ENCODE results near the gene PIEZO2.
"Not testable (repeated sequence)": the region's sequence is repeated elsewhere in the genome, so short reads cannot be mapped to it uniquely, and the experiment has no call there.

PIEZO2 gene

DNA sequence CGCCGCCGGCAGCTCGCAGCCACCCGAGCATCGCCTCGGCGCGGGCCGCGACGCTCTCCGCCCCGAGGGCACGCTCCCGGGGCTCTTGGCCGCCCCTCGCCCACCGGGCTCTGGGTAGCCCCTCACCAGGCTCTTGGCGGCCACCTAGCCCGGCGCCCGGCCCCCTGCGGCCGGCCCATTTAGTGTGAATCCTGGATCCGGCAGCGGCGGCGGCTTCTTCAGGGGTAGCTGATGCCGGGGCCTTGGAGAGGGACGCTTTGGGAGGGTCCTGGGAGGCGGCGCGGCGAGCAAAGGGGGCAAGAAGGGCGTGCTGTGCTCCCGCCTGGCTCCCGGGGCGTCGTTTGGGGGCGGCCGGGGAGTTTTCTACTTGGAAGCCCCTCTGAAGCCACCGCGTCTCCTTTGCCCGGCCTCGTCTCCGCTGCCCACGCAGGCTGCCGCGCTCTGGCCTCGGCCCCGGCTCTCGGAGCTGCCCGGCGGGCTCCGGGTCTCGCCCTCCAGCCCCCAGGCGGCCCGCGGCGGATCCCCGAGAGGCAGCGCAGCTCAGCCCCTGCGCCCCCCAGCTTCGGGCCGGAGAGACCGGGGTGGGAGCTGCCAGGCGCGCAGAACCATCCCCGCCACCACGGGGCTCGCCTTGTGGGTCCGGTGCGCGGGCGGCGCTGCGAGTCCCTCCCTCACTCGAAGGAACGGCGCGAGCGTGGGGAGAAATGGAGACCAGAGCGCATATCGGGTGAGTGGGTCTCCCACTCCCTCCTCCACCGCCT, 509 bp downstream of the PIEZO2 start:
- no peak for DNase-seq

DNA sequence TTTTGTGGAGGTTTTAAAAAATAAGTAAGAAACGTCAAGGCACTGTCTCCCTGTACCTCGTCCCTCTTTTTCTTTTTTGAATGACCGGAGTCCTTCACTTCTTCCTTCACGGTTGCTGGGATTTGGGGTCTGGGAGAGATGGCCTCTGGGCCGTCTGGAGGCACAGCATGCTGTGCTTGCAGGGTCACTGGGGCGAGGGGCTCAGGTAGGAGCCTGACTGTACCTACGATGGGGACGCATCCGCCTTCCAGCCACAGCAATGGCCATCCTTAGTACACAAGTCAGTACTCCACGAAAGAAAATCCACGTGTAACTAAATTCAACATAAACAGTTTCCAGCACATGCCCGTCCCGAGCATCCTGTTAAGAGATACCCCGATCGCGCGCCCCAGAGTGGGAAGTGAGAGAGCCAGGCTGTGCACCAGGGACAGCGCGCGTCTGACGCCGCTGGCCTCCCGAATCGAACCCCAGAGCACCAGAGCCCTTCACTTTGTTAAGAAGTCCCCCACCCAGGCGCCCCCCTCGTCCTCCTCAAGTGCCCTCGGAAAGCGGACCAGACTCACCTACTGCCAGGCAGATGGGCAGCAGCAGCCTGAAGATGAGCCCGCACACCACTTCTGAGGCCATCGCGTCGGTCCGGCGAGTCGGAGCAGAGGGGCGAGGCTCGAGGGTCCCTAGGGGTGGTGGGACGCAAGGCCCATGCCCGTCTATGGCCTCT, 1.2 kb downstream of the PIEZO2 start:
- no peak for DNase-seq

DNA sequence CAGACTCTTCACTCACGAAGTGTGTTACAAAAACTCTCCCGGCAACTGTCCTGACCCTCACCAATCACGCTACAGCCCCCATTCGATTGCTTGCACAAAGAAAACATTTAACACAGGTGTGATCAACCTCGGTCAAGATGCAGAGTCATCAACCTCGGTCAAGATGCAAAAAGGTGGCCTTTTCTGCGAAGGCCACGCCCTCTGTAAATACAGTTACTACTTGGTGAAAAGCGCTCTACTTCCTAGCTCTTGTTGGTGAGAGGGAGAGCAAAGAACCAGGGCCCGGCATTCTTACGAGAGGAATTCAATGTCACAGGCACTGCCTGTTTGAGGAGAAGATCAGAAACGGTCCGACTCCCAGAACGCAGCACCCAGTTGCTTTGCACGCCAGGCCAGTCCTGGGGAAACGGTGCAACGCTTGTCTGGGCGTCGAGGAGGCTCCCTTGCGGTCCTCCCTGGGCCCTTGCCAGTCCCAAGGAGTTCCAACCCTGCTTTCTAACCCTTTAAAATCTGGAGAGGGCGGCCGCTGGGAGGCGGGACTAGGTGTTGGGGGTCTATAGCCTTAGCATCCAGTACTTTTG, 1.9 kb downstream of the PIEZO2 start:
- DNase-seq: no peak

DNA sequence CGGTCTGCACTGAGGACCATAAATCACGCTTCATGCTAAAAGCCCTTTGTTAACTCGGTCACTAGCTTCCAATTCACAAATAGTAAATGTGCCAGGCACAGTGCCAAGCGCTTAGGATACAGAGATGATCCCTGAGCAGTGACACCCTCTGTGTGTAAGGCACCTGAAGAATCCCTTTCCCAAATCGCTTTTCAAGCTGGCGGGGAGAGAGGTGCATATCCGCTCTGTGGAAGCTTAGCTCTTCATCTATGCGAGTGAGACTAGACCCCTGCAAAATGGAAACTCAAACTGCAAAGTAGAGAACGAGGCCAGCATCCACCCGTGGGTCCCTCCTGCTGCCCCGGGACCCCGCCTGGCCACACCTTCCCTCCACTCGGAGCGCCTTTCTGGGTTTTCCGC, 2.4 kb downstream of the PIEZO2 start:
- DNase-seq: no peak

DNA sequence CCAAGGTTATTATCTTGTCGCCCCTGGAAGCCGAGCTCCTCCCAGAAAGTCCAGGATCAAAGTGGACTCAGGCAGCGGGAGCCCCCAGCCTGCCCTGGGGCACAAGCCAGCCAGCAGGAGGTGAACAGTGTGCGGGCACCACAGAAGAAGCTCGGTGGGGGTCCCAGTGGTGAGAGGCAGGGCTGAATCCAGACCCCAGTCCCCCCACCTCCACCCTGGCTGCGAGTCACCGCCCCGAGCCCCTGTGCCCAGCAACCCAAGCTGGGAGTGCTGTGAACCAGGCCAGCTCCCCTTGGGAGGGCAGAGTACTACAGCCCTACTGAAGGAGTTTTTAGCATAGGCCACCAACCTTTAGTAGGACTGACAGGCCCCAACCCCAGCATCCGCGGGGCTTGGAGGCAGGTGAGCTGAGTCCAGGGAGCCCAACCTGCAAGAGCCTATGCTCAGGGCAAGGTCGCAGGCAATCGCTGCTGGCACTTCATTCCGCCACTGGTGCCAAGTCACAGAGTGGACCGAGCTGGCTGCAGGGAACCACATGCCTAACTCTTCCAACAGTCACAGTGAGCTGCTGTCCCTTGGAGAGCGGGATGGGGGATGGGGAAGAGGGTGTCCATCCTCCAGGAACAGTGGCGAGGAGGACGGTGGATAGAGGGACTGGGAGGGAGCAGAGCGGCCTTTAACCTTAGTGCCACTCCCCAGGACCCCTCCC, 3.0 kb downstream of the PIEZO2 start:
- DNase-seq: no peak

DNA sequence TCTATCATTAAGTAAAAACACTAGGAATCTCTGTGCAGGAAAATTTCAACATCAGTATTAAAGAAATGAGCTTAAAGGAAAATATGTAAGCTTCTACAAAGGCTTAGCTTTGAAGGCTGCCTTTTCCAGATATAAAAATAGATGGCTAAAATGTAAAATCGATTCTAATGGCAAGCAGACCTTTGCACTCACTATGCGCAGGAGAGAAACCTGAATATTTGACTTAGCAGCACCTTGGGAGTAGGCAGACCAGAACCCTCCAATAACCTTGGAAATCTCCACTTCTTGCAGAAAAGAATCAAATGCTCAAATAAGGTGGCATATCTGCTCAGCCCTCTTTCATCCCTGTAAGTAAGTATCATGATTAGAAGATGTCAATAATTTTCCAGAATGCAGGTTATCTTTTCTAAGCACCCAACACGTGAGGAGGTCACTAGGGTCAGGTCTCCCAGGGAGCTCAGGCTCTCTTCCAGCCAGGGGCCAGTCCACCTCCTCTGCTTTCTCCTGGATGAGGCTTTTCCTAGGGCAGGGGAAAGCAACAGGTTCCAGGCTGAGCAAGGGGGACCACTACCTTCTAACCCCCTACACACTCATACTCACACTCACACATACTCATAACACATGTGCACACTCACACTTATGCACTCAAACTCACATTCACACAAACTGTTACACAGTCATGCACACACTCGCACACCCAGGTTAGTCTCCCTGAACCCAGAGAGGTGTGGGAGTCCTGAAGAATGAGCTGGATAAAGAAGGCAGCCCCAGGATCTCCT, 3.8 kb downstream of the PIEZO2 start:
- no peak for DNase-seq

DNA sequence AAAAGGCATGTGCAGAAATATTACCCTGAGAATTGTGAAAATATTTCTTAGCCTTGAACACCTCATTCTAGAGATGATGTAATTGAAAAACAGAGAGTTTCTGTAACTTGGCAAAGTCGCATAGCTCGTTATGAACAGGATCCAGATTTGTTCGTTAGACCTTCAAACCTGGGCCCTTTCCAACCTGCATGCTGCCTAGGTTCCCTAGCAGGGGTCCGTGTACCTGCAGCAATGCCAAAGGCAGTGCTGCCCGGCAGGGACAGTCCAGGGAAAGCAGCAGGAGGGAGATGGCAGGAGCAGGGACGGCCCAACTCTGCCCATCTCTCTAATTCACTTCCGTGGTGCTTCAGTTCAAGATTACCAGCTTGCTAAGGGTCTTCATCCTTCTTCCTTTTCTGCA, 12.0 kb downstream of the PIEZO2 start:
- no peak for DNase-seq

DNA sequence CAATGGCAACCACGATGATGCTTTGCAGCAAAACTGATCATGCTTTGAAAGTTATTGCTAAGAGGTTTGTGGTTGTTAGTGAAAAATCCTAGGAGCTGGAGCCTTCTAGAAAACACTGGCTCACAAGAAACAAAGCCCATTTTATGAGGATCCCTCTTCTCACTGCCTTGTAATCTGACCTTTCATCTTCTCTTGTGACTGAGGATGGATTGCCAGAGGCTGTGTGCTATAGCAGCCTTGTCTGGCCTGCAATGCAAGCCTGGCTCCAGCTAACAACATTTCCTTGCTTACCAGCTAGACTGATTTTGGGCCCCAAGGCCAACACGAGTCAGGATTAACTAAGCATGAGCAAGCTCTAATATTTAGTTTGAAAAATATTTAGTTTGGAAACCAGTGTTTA, 13.1 kb downstream of the PIEZO2 start:
- no peak for DNase-seq

DNA sequence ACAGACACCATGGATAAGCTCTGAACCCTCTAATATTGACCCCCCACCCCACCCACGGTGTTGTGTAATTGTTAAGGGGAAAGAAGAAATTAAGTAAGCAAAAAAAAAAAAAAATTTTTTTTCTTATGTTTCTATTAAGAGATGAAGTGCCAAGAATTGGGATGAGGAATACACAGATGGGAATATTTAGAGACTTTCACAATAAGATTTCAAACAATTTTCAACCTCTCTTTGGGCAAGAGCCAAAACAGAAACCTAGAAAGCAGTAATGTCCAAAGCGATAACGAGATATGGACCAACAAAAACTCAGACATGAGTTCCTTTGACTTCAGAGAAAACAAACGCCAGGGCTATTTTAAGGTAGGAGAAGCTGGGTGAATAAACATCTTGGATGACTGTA, 14.4 kb downstream of the PIEZO2 start:
- no peak for DNase-seq

DNA sequence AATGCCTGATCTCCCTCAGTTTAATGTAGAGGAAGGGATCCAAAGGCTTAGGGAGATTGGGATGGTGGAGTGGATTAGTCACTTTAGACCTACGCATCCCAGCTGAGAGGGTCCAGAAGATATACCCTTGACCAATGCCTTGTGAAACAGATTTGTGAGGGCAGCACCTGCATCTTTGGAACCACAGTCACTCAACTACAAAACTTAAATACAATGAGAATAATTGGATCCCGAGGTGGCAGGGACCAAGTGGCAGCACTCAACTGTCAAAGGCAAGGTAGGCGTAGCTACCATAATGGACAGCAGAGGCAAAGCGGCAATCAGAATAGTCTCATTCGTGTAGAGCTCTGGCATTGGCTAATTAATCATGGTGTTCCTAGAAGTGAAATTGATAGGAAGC, 20.3 kb downstream of the PIEZO2 start:
- not testable (repeated sequence) for DNase-seq

DNA sequence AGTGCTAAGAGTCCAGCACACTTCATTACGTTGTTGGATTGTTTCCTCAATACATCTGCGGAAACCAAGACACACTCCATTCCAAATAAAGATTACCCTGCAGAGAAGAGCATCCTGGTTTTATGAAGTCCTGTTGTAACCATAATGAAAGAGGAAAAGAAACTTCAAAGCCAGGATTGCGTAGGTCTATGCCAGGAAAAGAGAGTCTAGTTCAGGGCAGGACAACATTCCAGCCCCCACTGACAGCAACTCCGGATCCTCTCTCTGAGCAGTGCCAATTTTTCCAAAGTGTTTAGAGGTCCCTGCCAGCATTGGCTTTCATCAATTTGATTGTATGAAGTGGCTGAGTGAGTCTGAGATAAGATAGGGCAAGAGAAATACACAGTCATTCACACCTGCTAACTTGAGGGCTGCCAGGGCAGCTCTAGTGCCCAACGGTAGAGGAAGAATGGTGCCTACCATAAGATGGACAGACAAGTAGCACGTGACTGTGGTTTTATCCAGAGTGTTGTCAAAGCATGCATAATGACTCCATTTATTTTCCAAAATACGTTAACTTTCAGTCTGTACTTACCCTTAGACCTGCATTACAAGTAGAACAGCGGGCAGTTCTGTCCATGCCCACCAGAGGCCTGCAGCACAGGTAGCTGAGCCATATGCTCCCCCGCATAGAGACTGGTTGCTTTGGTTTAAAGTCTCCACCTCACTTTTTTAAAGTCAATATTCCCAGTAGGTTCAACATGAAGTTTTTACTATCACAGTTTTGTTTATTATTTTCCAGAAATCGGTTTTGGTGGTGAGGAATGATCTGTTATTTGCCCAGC, 23.7 kb downstream of the PIEZO2 start:
- no peak for DNase-seq

DNA sequence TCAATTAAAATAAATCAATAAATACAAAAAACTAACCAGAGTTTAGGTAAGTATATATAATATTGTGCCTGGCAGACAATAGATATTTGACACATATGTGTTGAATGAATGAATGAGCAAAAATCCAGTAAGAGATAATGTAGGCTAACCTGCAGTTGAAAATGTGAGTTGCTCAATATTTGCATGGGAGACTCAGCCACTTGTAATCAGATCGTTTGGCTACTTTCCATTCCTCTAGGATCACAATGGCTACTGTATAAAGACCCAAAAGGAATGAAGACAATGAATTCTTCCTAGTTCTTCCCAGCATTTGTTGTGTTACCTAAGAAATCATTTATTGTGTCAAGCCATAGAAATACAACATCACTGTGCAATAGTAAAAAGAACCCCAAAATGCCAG, 25.3 kb downstream of the PIEZO2 start:
- DNase-seq: no peak

DNA sequence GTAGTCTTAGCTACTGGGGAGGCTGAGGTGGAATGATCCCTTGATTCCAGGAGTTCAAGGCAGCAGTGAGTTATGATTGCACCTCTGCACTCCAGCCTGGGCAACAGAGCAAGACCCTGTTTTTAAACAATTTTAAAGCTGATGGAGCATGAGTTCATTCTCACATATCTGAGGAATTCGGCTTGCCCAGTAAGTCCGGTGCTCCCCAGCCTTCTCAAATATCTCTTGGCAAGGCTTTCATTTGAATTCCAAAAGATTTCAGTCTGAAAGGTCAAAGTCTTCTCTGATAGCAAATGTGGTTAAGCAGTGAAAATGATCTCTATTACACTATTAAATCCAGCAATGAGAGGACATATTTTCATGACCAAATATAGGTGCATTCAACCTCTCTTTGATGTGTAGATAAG, 27.9 kb downstream of the PIEZO2 start:
- DNase-seq: no peak

DNA sequence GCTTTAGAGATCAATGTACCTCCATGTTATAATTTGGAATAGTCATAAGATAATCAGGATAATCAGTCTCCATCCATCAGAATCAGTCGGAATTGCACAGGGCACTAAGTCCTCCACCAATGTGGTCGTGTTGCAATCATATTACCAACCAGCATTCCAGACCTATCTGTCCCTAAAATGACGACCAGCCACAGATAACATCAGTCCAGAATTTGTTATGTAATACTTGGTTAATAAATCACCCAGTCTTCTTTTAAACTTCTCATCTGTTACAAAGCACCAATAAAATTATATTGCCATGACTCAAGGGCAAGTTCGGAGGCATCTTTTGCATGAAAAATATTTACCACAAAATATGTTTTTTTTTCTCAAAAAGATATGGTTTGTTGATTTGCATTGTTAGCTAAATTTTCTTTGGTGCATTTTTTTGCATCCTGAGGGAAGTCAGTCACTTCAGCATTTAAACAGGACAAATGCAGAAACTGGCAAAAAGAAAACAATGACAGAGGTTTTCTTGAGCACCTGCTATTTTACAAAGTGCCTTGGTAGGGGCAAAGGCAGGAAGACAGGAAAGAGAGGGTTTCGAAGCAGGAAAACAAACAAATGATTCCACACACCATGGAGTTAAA, 29.3 kb downstream of the PIEZO2 start:
- DNase-seq: no peak

DNA sequence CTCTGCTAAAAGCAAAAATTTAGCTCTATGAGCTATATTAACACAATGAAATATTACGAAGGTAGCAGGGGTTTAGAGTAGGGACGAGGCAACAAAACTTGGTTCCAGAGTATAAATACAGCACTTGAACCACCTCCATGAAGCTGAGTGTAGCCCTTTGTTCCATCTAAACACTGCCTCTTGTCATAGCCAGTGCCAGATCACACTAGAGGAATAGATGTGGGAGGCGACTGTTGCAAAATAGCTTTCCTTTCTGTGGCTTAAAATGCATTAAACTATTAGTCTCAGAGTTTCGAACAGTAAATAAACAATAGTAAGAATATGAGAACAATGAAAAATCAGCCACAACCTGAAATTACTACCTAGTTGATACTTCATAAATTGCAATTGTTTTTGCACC, 29.8 kb downstream of the PIEZO2 start:
- DNase-seq: no peak

DNA sequence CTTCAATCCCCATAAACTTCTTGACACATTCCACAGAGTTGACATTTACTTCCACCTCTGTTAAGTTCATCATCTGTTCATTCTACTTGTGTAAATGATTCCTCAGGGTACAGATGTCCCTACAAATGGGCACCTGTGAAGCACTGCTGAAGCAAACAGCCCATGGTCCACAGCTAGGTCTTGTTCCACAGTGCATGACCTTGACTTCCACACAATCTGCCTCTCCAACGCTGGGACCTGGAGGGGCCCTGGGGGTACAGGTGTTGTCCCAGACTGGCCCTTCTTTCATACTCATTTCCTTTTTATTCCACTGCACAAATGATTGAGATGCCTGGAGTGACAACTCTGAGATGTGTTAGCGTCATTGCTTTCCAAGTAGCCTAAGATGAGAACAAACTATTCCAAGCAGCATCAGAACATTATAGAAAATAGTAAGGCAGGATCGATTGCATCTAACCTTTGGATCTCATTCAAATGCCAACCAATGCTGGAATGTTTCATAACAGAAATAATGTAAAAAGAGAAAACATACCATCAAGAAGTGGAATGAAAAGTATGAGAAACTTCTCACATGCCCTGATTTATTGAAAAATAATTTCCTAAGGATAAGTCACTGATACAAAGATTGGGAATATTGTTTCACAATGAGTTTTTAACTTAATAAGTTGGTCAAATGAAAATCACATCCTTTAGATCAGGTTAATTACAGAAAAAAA, 31.2 kb downstream of the PIEZO2 start:
- no peak for DNase-seq

DNA sequence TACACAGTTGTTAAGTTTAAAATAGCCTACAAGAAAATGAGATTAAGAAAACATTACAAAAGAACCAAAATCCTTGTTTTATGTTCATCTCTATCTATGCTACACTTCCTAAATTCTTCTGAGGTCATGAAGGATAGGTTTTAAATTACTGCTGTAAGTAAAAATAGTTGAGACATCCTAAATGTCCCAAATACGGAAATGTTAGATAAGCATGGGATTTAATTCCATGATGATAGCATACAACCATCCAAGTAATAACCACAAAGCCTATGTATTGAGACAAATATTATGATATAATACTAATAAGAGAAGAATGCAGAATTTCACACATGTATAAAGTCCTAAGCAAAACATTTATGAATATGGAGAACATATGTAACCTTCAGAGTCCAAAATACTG, 34.1 kb downstream of the PIEZO2 start:
- DNase-seq: no peak

DNA sequence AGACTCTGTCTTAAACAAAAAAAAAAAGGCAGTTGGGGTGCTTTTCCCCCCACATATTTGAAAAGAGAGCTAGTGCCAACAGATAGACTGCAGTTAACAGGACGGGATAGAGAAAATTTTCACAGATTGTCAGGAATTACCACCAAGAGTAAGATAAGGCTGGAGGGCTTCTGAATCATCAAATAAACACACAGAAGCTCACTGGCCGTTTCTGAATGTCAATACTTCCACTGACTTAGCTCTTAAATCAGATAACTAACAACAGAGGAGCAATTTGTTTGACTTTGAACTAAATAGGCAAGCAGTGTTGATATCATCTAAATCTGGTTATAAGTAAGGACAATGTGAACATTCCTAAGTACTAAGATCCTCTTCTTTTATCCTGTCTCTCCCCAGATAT, 34.7 kb downstream of the PIEZO2 start:
- DNase-seq: no peak

DNA sequence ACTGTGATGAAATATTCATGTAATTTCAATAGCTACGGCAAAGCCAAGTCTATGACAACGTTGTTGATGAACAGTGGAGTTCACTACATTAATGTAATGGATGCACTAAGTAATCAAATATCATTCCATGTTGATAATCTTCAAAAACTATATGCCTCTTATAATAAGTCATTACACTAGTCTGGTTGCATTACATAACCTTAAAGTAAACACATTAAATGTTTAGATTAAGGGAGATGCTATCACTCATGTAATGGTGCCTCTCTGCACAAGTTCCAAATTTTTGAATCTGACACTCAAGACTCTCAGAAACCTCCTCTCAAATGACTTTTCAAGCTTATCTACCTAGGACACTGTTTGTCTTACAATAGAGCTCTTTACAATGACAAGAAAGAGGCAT, 35.4 kb downstream of the PIEZO2 start:
- DNase-seq: no peak

DNA sequence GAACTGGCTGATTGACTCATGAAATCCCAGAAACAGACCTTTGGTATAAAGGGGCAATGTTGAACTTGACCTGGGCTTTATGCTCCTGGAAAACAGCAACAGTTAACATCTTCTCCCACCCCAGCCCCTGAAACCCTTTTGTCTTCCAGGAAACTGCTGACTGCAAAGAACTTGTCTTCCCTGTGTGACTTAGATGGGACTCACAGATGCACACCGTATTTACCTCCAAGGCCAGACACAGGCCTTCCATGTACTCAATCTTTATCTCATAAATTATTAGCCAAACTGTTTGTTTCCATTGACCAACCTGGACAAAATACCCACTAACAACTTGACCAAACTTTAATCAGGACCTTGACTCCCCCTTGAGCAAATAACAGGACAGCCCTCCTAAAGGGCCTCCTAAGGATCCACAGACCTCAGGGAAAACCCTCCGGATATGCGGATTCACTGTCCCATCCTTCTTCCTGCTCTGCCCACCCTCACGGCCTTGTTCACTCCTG, 36.3 kb downstream of the PIEZO2 start:
- DNase-seq: no peak

DNA sequence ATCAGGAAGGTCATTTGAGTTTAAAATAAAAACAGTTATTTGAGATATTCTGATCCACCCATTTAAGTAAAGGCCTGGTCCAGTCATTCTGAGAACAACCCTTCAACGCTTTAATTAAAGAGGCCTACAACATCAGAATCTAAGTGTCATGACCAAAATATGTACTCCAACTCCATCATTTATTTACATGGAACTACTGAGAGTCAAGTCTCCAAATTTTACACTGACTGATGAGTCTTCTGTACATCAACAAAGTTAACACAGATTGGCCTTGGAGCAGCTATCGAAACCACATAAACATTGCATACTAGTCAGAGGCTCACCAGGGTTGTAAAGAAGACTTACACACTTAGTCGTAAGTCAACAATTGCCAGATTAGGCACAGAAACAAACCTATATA, 37.1 kb downstream of the PIEZO2 start:
- no peak for DNase-seq

Data from activated CD4-positive, alpha-beta T cell treated with anti-CD3 and anti-CD28 coated beads for 1 hour (primary cell).